HepG2 (cell line): ENCODE data around the gene ADSS1. TPM values are rescaled to one million over a fixed set of nuclear protein-coding genes. Genes with fewer than 3 reads are reported as not detected.

Source experiments
- ATAC-seq: fragments of 200-7000 bp; cut with Tn5 transposase; 3 replicates; pipeline ENCODE4 v1.9.1; 2020; ENCODE audit warnings: mild to moderate bottlenecking, moderate library complexity
- BruUV-seq: library from RNA; stranded (reverse); fragments of 400-500 nt; replicated peaks from 2 replicates; lab custom pipeline; 2021; lab: Mats Ljungman, UMichigan
- CTCF ChIA-PET: fragments of 300-600 bp; formaldehyde crosslinking; extraction: SDS; loops from one replicate; lab custom pipeline; 2021; ENCODE audit warnings: low total read pairs, inconsistent platforms, low intra/inter-chr PET ratio; lab: Yijun Ruan, JAX
- POLR2A ChIA-PET: fragments of 350-600 bp; sonication (Branson Sonifier 250); formaldehyde crosslinking; loops from one replicate; lab custom pipeline; 2020; ENCODE audit warnings: antibody characterized with exemption, inconsistent platforms; lab: Yijun Ruan, JAX
- DNase-seq: peaks from one replicate; pipeline ENCODE4 v3.0.0-alpha.2; 2015; ENCODE audit warnings: low spot score
- FAIRE-seq: peaks from 3 replicates; lab custom pipeline; 2011; peaks lifted over from hg19 to GRCh38; lab: Jason Lieb, UNC
- H2AFZ ChIP-seq: one replicate; pipeline ENCODE4 v1.6.1; 2011; ENCODE audit warnings: low read length, inconsistent platforms
- H3K27ac ChIP-seq: fragments of 300-600 bp; 3 replicates; pipeline ENCODE4 v1.8.0; 2011; ENCODE audit warnings: mixed run types, mild to moderate bottlenecking, mixed read lengths, low read length, inconsistent platforms; ENCODE audit not compliant: insufficient read depth; ENCODE audit errors: extremely low read length
- H3K27me3 ChIP-seq, 2 experiments: fragments of 200-600 bp in 1 of 2; 2 replicates in 1 of 2; 3 replicates in 1 of 2; pipeline versions ENCODE4 v1.6.0 to v1.8.0; 2011; ENCODE audit warnings: low read length in 2 of 2, mild to moderate bottlenecking in 2 of 2, moderate library complexity in 2 of 2, inconsistent platforms in 1 of 2; ENCODE audit not compliant: insufficient read depth in 2 of 2, control insufficient read depth in 1 of 2
- H3K36me3 ChIP-seq, 2 experiments: fragments of 200-600 bp in 1 of 2; replicated peaks in 1 of 2; 2 replicates in 1 of 2; 3 replicates in 1 of 2; pipeline versions ENCODE4 v1.5.1 to v1.8.0; 2011; ENCODE audit warnings: low read length in 2 of 2, inconsistent platforms in 1 of 2; ENCODE audit not compliant: insufficient read depth in 2 of 2, control insufficient read depth in 1 of 2
- H3K4me1 ChIP-seq: 2 replicates; pipeline ENCODE4 v1.5.1; 2012; ENCODE audit warnings: low read length, inconsistent platforms; ENCODE audit not compliant: insufficient read depth
- H3K4me2 ChIP-seq: 2 replicates; pipeline ENCODE4 v1.6.0; 2011; ENCODE audit warnings: low read depth, low read length, inconsistent platforms
- H3K4me3 ChIP-seq, 3 experiments: fragments of 200-600 bp in 1 of 3; sonication (generic), shearing (Covaris generic) in 1 of 3; replicated peaks in 1 of 3; 2 replicates each; pipeline ENCODE4 v1.5.1; 2011 to 2016; ENCODE audit warnings: low read length in 3 of 3, inconsistent platforms in 2 of 3, low read depth in 2 of 3, mild to moderate bottlenecking in 2 of 3, control low read depth in 1 of 3, mixed read lengths in 1 of 3; ENCODE audit not compliant: insufficient read depth in 1 of 3
- H3K79me2 ChIP-seq: one replicate; pipeline ENCODE4 v1.6.1; 2011; ENCODE audit warnings: low read length, inconsistent platforms; ENCODE audit not compliant: insufficient read depth
- H3K9ac ChIP-seq: 2 replicates; pipeline ENCODE4 v1.6.0; 2011; ENCODE audit warnings: mild to moderate bottlenecking, low read depth, low read length, inconsistent platforms; ENCODE audit not compliant: insufficient read depth
- H3K9me3 ChIP-seq: 2 replicates; pipeline ENCODE4 v1.5.1; 2012; ENCODE audit warnings: mild to moderate bottlenecking, low read length
- H4K20me1 ChIP-seq: 2 replicates; pipeline ENCODE4 v1.6.0; 2011; ENCODE audit warnings: inconsistent platforms, mild to moderate bottlenecking, low read length, moderate library complexity; ENCODE audit not compliant: insufficient read depth
- HOXA3 ChIP-seq: sonication (generic); formaldehyde crosslinking; IDR thresholded peaks from 2 replicates; pipeline ENCODE4 v1.5.0; 2020; ENCODE audit warnings: missing genetic modification reagents
- PCBP1 ChIP-seq: fragments of 200-400 bp; formaldehyde crosslinking; IDR thresholded peaks from 2 replicates; pipeline ENCODE4 v1.6.1; 2017; ENCODE audit warnings: mild to moderate bottlenecking, low read depth, low read length, borderline replicate concordance
- SNAI1 ChIP-seq: sonication (generic); formaldehyde crosslinking; IDR thresholded peaks from 2 replicates; pipeline ENCODE4 v1.5.0; 2020; ENCODE audit warnings: mild to moderate bottlenecking, missing genetic modification reagents, borderline replicate concordance
- TGIF2 ChIP-seq: IDR thresholded peaks from 2 replicates; pipeline ENCODE4 v1.6.1; 2016; ENCODE audit warnings: control low read depth, missing compliant biosample characterization
- ZKSCAN1 ChIP-seq: fragments of 150-350 bp; IDR thresholded peaks from 2 replicates; pipeline ENCODE4 v1.6.1; 2014; ENCODE audit warnings: low read length
- WGBS: methylation state at CpG from one replicate; pipeline ENCODE4 v1.1.6; 2017; ENCODE audit warnings: low lambda C conversion rate; 5-methylcytosine and 5-hydroxymethylcytosine counted together
- in situ Hi-C: cut with HindIII; loops from 2 replicates; pipeline ENCODE4 v1.10.0; 2017; ENCODE audit warnings: low pct_unique_long_range_greater_than_20kb; ENCODE audit not compliant: extremely low pct_ligation_motif_present
- intact Hi-C: fragments of 100-400 bp; cut with micrococcal nuclease; formaldehyde crosslinking; loops from one replicate; pipeline ENCODE4 v1.10.0; 2022; ENCODE audit not compliant: unreplicated experiment
- polyA plus RNA-seq, 8 experiments: library from polyadenylated mRNA; depleted of rRNA in 3 of 8; stranded (reverse) in 7 of 8; unstranded in 1 of 8; fragments of >200 nt; fragmentation: Illumina TruSeq in 4 of 8; extraction: Trizol in 4 of 8; gene quantifications; 2 replicates each; pipeline versions ENCODE4 v1.2.1 to v1.2.3, GENCODE V29; 2011 to 2016; ENCODE audit warnings: low read depth in 4 of 8, missing spikeins in 1 of 8, mixed read lengths in 1 of 8; ENCODE audit not compliant: insufficient read depth in 1 of 8
- total RNA-seq, 5 experiments: library from RNA; depleted of rRNA; stranded (reverse); fragments of >200 nt; fragmentation: Illumina TruSeq; extraction: Trizol; gene quantifications; 2 replicates each; pipeline ENCODE4 v1.2.3, GENCODE V29; 2016; ENCODE audit warnings: low read depth in 1 of 5

Gene ADSS1
- total and polyA plus RNA-seq, 2 of the 13 experiments (the other 11 are each of a cell fraction or from before 2014, with no cell fraction given), result 1.0 to 36.7 TPM

DNA sequence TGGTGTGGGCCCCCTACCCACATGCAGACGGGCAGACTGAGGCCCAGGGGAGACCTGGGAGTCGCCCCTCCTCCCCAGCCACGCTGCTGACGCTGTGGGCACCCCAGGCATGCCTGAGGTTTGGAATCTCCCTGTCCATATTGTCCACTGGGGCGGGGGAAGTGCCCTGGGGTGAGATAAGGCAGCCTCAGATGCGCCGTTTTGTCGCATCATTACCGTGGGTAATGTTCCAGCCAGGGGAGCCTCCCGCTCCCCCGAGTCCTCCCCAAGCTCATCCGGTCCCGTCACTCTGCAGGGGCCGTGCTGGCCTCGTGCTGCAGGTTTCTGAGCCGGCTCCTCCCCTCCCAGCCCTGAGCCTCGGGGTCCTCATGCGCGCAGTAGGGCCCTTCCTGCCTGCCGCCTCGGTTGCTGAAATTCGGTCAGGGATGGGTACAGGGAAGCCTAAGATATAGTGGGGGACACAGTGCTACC is 23.2 kb upstream of the ADSS1 start:
- TF ChIP-seq SNAI1 (CRISPR knock-in tag), result no peak
- TF ChIP-seq ZKSCAN1, result peak; percentile 80
- ATAC-seq (no peak), DNase-seq (no peak), FAIRE-seq (no peak)
- H2AFZ ChIP-seq, result no peak overlapping the region
- H3K79me2 ChIP-seq, result no peaks in the 10 kb centered on the region
- CTCF ChIA-PET, result no interaction called here
- no peak overlapping the region for H3K27ac ChIP-seq
- no TSS peak for BruUV-seq
- H3K9me3 ChIP-seq, result no peaks in the 10 kb centered on the region
- H3K4me3 ChIP-seq, result no peak overlapping the region
- H3K9ac ChIP-seq, result no peak overlapping the region
- no peaks in the 10 kb centered on the region for H3K4me1 ChIP-seq
- H4K20me1 ChIP-seq, result peaks cover 9% of the 10 kb centered on the region; the same call in 1 of the 2 replicates
- POLR2A ChIA-PET, result no interaction called here
- H3K4me2 ChIP-seq, result no peak overlapping the region
- H3K27me3 ChIP-seq, result no peaks in the 10 kb centered on the region
- H3K36me3 ChIP-seq, result peaks cover 19 to 26% of the 10 kb centered on the region in 2 experiments
- 97% methylated on average over 15 of the region's 22 CpGs for WGBS
- intact Hi-C loops, result no loop called here
- in situ Hi-C loops, result no loop called here

DNA sequence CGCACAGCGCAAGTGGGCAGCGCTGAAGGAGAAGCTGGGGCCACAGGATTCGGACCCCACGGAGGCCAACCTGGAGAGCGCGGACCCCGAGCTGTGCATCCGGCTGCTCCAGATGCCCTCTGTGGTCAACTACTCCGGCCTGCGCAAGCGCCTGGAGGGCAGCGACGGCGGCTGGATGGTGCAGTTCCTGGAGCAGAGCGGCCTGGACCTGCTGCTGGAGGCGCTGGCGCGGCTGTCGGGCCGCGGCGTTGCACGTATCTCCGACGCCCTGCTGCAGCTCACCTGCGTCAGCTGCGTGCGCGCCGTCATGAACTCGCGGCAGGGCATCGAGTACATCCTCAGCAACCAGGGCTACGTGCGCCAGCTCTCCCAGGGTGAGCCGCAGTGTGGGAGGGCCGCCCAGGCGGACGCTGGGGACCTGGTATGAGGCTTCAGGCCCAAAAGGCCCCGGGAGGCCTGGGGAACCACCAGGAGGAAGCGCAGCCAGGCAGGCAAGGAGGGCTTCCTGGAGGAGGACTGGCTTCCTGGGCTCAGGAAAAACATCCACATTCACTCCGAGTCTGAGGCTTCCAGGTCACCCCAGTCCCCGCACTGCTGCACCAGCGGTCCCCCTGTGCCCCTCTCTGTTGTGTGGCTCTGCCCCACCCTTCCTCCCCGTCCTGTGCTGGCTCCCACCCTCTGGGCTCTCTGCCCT is 22.5 kb upstream of the ADSS1 start:
- ChIA-PET POLR2A (no interaction called here), CTCF (no interaction called here)
- H2AFZ ChIP-seq, result no peak overlapping the region
- ATAC-seq (no peak), DNase-seq (no peak), FAIRE-seq (no peak)
- peaks cover 6% of the 10 kb centered on the region; the same call in 1 of the 2 replicates for H4K20me1 ChIP-seq
- intact Hi-C loops (no loop called here), in situ Hi-C loops (no loop called here)
- H3K27ac ChIP-seq, result no peak overlapping the region
- no peak overlapping the region for H3K9ac ChIP-seq
- H3K9me3 ChIP-seq, result no peaks in the 10 kb centered on the region
- peaks cover 15 to 20% of the 10 kb centered on the region in 2 experiments; a peak in 4 of 5 replicates for H3K36me3 ChIP-seq
- no TSS peak for BruUV-seq
- no peaks in the 10 kb centered on the region for H3K4me1 ChIP-seq
- 98% methylated on average over 13 of the region's 46 CpGs for WGBS
- no peaks in the 10 kb centered on the region for H3K79me2 ChIP-seq
- no peaks in the 10 kb centered on the region for H3K27me3 ChIP-seq
- H3K4me2 ChIP-seq, result no peak overlapping the region
- H3K4me3 ChIP-seq, result no peak overlapping the region
- no peak for TF ChIP-seq PCBP1
- TF ChIP-seq TGIF2, result no peak
- TF ChIP-seq HOXA3 (CRISPR knock-in tag), result 0 out of 2 replicates have a peak, but pooled peaks have one; percentile 15
